ENCODE data around the gene RAB26.
A peak's percentile ranks its signal among the peaks of the same experiment; 100 is the strongest.
"Not testable (repeated sequence)": the region's sequence is repeated elsewhere in the genome, so short reads cannot be mapped to it uniquely, and the experiment has no call there.

RAB26 gene

DNA sequence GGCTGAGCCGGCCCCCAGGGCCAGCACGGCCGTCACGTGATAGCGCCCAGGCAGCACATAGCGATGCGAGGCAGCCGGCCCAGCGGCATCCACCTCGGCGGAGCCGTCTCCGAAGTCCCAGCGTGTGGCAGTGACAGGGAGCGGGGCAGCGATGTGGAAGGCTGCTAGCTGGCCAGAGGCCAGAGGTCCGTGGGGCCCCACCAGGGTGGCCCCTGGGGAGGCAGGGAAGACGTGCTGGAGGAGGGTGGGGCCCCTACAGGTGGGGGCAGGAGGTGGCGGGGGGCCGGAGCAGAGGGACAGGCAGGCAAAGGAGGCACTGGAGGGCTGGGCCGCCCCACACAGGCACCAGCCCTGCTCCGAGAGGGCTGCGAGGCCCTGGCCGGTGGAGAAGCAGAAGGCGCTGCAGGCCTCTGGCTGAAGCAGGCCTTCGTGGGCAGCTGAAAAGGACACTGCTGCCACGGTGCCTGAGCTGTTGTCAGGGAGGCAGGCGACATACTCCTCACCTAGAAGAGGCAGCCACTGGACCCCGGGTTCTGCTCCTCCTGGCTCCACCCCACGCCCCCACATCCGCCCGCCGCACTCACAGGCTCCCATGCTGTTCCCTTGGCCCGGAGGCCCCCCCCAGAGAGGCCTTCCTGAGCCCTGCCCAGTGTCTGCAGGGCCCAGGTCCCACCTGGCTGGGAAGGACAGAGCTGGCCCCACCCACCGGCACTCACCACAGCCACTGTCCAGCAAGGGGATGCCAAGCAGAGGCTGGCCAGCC is 30.3 kb upstream of the RAB26 start:
- not testable (repeated sequence) for DNase-seq

- peak; percentile 21 to 50 for DNase-seq
Measured at GRCh38 chr16:2121325-2121724, 27.1 kb upstream of the RAB26 start.

- no peak for DNase-seq
Measured at GRCh38 chr16:2121853-2122252, 26.6 kb upstream of the RAB26 start.

DNA sequence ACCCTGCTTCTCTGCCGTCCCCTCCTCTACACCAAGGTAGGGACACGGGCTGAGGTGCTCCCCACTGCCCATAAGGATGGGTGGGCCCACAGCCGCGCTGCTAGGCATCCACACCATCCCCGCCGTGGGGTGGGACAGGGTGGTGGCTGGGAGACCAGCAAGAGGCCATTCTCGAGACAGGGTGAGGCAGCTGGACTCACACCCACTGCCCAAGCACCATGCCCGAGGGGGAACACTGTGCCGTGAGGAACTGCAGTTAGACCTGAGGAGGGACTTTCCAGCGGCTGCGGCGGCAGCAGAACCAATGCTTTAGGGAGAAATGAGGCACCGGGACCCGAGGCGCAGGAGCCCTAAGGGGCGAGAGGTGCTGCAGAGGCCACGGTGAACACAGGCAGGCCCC is 26.0 kb upstream of the RAB26 start:
- no peak for DNase-seq

- not testable (repeated sequence) for DNase-seq
Measured at GRCh38 chr16:2122934-2123683, 25.3 kb upstream of the RAB26 start.

DNA sequence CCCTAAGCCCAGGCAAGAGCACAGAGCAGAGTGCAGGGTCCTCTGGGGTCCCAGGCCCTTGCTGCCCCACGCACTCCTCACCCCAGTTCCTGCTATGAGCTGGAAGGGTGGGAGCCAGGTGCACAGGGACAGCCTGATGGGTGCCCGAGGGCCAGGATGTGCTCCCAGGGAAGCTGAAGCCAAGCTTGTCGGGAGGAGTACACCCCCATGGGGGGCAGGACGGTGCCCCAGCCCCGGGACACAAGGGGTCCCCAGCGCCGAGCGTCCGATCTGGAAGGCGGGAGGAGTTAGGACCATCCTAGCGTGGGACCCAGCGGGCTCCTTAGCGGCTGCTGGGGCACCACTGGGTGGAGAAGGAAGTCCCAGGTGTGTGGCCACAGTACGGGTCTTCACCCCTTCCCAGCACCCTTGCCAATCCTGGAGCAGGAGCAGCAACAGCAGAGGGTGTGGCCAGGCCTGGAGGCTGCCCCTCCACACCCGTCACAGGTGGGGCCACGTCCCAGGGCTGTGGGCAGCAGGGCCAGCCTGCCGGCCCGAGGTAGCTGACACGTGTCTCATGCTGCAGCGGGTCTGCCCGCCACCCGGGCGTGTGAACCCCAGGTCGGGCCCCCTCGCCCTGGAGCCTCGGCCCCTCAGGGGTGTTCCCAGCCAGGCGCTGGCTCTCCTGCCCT is 24.6 kb upstream of the RAB26 start:
- DNase-seq, result not testable (repeated sequence)

DNA sequence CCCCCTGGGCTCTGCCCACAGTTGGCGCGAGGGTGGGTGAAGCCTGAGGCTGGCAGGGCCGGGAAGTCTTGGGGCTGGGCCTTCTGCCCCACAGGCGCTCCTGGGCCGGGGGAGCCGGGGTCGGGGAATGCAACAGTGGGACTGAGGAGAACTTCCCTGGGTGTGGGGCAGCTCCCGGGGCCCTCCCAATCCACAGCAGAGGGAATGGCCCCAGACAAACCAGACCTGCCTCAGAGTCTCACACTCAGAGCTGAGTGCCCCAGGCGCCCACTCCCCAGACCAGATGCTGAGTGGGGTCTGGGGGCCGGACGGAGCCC is 24.1 kb upstream of the RAB26 start:
- not testable (repeated sequence) for DNase-seq

GRCh38 chr16:2124694-2125444 is 23.6 kb upstream of the RAB26 start:
- not testable (repeated sequence) for DNase-seq

- not testable (repeated sequence) for DNase-seq
Measured at GRCh38 chr16:2125609-2126008, 22.8 kb upstream of the RAB26 start.

- DNase-seq, result not testable (repeated sequence)
Measured at GRCh38 chr16:2126161-2126743, 22.2 kb upstream of the RAB26 start.

GRCh38 chr16:2126928-2127556 is 21.4 kb upstream of the RAB26 start:
- DNase-seq, result not testable (repeated sequence)

DNA sequence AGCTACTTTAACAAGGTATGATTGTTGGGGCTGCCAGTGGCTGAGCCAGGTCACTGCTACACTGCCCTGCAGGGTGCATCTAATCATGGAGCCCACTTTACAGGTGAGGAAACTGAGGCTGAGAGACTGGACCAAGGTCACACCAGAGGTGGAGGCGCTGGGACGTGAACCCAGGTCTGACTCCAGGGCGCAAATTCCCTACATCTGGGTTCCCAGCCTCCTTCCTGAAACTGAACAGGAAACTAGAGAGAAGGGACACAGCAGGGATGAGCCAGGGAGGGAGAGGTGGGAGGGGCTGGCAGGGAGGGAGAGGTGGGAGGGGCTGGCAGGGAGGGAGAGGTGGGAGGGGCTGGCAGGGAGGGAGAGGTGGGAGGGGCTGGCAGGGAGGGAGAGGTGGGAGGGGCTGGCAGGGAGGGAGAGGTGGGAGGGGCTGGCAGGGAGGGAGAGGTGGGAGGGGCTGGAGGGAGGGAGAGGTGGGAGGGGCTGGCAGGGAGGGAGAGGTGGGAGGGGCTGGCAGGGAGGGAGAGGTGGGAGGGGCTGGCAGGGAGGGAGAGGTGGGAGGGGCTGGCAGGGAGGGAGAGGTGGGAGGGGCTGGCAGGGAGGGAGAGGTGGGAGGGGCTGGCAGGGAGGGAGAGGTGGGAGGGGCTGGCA is 20.7 kb upstream of the RAB26 start:
- peak; percentile 41 to 55 for DNase-seq

DNA sequence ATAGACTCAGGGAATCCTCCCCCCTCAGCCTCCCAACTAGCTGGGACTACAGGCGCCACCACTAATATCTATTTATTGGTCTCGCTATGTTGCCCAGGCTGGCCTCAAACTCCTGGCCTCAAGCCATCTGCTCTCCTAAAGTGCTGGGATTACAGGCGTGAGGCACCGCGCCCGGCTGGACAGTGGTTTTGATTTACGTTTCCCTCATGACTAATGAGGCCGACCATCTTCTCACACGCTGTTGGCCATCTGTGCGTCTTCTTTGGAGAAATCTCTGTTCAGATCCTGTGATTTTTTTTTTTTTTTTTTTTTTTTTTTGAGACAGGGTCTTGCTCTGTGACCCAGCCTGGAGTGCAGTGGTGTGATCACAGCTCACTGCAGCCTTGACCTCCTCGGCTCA is 19.2 kb upstream of the RAB26 start:
- not testable (repeated sequence) for DNase-seq

DNA sequence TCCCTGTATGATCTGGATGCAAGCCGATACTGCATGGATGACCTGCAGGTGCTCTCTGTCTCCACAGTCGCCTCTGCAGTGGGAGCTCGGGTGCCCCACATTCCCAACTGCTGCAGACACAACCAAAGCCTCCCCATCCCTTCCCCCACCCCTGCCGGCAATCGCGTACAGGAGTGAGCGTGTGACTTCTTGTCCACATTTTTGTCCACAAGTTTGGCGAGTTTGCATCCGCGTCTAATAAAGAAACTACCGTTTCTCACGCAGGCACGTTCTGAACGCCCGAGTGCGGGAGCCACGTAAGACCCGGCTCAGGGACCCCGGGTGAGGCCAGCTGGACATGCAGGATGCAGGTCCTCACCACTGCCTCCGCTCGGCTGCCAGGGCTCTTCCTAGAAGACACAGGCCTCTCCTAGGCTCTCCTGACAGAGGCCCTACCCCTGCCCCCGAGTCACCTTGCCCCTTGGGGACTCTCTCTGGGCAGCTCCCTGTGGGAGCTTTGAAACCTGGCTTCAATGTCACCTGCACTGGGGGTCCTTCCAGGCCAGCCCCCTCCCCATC is 18.5 kb upstream of the RAB26 start:
- DNase-seq, result not testable (repeated sequence)

DNA sequence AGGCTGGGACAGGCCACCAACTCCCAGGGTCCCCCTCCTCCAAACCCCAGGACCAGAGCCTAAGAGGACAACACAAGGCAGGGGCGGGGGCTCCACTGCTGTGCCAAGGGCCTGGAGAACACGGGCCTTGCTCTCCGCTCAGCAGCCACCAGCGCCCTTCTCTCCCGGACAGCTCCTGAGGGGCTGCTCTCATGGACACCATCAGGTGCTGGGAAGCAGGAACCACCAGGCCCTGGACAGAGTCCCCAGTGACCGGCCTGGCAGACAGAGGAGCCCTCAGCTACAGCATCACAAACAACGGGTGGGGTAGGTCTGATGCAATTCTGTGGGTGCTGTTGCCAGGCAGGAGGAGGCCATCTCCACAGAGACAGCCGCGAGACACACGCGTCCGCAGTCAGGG is 14.6 kb upstream of the RAB26 start:
- DNase-seq, result not testable (repeated sequence)

DNA sequence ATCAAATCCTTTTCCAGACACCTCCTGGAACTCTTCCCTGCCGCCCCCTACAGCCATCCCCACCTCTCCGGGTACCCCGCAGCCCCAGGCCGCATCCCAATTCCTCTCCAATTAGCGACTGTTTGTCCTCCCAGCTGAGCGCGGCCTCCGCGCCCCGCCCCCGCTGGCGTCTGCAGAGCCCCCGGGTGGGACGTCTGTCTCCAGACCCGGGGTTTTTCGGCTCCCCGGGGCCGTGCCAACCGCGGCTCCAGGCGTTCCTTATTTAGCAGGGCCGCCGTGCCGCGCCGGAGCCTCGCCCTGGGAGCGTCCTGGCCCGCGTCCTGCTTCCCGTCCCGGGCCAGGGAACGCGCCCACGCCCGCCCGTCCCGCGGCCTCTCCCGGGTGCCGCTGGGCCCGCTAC is 13.4 kb upstream of the RAB26 start:
- not testable (repeated sequence) for DNase-seq

GRCh38 chr16:2135770-2136490 is 12.5 kb upstream of the RAB26 start, which contains the start of gene PKD1:
Gene PKD1, minus strand, starts transcription at chr16:2135898. Its CDS starts 209 bp downstream, at chr16:2135689.
- DNase-seq, result peak; percentile 99

- no peak for DNase-seq
Measured at GRCh38 chr16:2142942-2143877, 5.2 kb upstream of the RAB26 start.

DNA sequence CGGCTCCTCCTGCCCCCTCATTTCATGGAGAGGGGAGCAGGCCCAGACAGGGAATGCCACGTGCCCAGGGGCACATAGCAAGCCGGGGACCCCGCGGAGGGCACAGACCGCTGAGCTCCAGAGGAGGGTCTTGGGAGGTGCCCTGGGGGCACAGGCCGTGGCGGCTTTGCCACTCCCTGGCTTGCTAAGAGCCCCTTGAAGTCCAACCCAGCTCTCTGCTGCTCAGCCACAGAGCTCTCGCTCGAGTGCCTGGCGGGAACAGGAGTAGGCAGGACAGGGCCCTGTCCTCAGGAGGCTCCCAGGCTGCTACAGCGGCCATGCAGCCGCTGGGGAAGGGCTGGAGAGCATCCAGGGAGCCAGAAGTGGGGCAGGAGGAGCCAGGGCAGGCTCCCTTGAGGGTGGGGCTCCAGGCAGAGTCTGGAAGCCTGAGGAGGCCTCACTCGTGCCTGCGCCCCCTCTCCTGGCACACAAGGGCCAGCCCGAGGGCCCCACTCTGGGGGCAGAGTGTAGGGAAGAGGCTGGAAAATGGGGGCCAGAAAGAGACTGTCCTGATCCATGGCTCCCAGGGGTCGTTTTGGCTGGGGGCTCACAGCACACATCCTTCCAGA is 4.4 kb upstream of the RAB26 start:
- no peak for DNase-seq
